ENCODE results near the gene S100PBP. TPM values are rescaled to one million over a fixed set of nuclear protein-coding genes. Genes with fewer than 3 reads are reported as not detected.

S100PBP gene
- total and polyA plus RNA-seq, 9 of the 15 experiments (the other 6 are each of a cell fraction or from before 2014, with no cell fraction given), result 22.9 to 60.2 (median 32.9) TPM

DNA sequence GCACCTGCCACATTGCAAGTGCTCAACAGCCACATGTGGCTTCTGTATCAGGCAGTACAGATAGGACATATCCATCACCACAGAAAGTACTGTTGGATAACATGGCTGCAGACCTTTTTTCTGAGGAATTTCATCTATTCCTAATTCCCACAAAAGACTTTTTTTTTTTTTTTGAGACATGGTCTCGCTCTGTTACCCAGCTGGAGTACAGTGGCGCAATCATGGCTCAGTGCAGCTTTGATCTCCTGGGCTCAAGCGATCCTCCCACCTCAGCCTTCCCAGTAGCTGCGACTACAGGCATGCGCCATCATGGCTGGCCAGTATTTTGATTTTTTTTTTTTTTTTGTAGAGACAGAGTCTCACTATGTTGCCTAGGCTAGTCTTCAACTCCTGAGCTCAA is 33.6 kb upstream of the S100PBP start (continued):
- TF ChIP-seq, protein P1, sequence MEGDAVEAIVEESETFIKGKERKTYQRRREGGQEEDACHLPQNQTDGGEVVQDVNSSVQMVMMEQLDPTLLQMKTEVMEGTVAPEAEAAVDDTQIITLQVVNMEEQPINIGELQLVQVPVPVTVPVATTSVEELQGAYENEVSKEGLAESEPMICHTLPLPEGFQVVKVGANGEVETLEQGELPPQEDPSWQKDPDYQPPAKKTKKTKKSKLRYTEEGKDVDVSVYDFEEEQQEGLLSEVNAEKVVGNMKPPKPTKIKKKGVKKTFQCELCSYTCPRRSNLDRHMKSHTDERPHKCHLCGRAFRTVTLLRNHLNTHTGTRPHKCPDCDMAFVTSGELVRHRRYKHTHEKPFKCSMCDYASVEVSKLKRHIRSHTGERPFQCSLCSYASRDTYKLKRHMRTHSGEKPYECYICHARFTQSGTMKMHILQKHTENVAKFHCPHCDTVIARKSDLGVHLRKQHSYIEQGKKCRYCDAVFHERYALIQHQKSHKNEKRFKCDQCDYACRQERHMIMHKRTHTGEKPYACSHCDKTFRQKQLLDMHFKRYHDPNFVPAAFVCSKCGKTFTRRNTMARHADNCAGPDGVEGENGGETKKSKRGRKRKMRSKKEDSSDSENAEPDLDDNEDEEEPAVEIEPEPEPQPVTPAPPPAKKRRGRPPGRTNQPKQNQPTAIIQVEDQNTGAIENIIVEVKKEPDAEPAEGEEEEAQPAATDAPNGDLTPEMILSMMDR (IDR thresholded peaks at IDR 0.05 in 2 of 3, conservative IDR thresholded peaks at IDR 0.05 in 1 of 3; ENCODE audit: insufficient read depth in 2 of 3, low read depth in 1 of 3, low read length in 3 of 3), result no peak
- TF ChIP-seq CREB1 (IDR thresholded peaks at IDR 0.05), result no peak
- TF ChIP-seq CREB1 (CRISPR knock-in tag; IDR thresholded peaks at IDR 0.05), result no peak
- TF ChIP-seq, protein P2, sequence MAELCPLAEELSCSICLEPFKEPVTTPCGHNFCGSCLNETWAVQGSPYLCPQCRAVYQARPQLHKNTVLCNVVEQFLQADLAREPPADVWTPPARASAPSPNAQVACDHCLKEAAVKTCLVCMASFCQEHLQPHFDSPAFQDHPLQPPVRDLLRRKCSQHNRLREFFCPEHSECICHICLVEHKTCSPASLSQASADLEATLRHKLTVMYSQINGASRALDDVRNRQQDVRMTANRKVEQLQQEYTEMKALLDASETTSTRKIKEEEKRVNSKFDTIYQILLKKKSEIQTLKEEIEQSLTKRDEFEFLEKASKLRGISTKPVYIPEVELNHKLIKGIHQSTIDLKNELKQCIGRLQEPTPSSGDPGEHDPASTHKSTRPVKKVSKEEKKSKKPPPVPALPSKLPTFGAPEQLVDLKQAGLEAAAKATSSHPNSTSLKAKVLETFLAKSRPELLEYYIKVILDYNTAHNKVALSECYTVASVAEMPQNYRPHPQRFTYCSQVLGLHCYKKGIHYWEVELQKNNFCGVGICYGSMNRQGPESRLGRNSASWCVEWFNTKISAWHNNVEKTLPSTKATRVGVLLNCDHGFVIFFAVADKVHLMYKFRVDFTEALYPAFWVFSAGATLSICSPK (IDR thresholded peaks at IDR 0.05; ENCODE audit: borderline replicate concordance), result no peak
- no peak for TF ChIP-seq OTX1 (CRISPR knock-in tag; IDR thresholded peaks at IDR 0.05)
- TF ChIP-seq, protein P3, sequence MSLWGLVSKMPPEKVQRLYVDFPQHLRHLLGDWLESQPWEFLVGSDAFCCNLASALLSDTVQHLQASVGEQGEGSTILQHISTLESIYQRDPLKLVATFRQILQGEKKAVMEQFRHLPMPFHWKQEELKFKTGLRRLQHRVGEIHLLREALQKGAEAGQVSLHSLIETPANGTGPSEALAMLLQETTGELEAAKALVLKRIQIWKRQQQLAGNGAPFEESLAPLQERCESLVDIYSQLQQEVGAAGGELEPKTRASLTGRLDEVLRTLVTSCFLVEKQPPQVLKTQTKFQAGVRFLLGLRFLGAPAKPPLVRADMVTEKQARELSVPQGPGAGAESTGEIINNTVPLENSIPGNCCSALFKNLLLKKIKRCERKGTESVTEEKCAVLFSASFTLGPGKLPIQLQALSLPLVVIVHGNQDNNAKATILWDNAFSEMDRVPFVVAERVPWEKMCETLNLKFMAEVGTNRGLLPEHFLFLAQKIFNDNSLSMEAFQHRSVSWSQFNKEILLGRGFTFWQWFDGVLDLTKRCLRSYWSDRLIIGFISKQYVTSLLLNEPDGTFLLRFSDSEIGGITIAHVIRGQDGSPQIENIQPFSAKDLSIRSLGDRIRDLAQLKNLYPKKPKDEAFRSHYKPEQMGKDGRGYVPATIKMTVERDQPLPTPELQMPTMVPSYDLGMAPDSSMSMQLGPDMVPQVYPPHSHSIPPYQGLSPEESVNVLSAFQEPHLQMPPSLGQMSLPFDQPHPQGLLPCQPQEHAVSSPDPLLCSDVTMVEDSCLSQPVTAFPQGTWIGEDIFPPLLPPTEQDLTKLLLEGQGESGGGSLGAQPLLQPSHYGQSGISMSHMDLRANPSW (CRISPR knock-in tag; IDR thresholded peaks at IDR 0.05), result no peak
- TF ChIP-seq SNRNP70 (optimal IDR thresholded peaks at IDR 0.05; ENCODE audit: low read depth, low read length), result no peak
- no peak for TF ChIP-seq ZNF699 (CRISPR knock-in tag; IDR thresholded peaks at IDR 0.05; ENCODE audit: insufficient replicate concordance)
- no peak for TF ChIP-seq ESRRB (CRISPR knock-in tag; IDR thresholded peaks at IDR 0.05; ENCODE audit: borderline replicate concordance)
- no peak for TF ChIP-seq ZNF282 (CRISPR knock-in tag; IDR thresholded peaks at IDR 0.05)

Data from K562 (cell line).